NOMO-1 treated with DMSO at 0.1 percent for 48 hours (cell line): Measurements from ENCODE around the gene SMAP1.

Experiments
- DNase-seq: peaks from one replicate; lab custom pipeline; 2025; ENCODE audit not compliant: unreplicated experiment; lab: John Stamatoyannopoulos, UW

Gene SMAP1

DNA sequence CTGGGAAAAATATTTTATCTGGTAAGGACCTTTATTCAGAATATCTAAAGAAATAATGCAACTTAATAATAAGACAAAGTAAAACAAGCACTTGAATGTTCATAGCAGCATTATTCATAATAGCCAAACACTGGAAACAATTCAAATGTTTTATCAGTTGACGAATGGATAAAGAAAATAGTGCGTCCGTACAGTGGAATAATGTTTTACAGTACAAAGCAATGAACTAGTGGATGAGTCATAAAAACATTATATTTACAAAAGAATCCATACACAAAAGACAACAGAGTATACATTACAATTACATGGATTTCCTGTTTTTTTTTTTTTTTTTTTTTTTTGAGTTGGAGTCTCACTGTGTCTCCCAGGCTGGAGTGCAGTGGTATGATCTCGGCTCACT lies 12.7 kb downstream of the SMAP1 start:
- no peak for DNase-seq

DNA sequence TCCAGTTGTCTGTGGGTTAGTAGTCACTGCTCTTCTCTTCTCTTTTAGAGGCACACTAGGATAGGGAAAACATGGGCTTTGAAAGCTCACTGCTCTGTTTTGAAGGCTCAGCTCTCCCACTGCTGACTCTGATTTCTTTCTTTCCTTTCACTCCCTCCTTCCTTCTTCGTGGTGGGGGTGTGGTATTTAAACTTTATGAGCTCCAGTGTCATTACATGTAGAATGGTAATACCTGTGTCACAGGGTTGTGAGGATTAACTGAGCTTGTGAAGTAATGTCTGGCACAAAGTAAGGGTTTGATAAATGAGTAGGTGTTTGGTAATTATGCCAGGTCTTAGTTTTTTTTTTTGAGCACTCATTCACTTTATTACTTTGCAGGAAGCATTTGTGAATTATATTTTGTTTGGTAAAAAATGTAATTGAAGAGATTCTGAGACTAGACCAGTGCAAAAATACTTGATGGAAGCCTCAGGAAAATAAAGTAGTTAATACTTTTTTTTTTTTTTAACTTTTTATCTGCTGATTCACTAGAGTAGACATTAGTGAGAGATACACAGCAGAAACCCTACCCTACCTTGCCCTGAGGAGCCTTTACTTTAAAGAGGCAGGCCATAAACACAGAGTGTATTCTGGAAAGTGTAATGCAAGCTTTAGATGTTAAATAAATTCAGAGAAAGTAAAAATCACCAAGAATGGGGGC lies 17.3 kb downstream of the SMAP1 start:
- DNase-seq: no peak

DNA sequence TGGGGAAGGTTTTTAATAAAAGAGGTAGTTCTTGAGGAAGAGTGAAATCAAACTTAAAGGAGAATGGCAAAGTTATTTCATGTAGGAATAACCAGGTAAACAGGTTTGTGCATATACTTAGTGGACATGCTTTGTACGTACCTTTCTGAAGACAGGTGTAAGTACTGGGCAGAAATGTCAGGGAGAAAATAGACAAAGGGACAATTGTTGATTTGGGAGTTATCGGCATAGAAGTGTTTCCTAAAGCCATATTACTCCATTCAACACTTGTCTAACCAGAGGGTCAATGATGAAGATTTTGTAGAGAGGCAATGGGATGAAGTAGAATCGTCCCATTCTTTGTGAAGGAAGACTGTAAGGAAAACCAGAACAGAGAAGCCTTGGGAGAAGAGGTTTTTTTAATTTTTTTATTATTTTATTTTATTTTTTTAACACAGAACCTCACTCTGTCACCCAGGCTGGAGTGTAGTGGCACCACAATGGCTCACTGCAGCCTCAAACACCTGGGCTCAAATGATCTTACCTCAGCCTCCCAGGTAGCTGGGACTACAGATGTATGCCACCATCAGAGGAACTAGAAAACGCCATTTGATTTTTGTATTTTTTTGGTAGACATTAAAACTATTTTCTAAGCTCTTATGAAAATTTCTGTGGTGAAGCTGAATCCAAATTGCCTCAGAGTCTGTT lies 18.0 kb downstream of the SMAP1 start:
- no peak for DNase-seq

DNA sequence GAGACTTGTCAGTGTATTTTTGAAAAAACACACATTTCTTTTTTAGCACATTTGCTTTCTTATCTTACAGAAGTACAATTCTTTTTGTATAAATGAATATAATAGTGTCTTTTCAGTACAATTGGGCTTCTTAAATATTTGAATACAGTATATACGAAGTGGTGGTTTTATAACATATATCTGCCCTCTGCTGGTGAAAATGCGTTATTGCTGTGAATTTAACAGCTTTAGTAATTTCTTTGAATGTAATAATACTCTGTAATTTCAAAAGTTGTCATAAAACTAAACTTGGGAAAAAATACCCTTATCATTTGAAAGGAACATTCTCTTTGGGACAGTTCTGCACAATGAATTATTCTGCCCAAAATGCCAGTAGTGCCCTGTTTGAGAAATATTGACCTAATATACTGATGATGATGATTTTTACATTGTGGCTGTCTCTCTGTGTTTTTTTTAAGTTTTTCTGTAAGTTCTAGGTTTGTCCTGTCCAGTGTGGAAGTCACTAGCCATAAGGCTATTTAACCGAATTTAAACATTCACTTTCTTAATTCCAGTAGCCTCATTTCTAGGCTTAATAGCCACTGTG lies 19.0 kb downstream of the SMAP1 start:
- DNase-seq: peak; percentile 25

DNA sequence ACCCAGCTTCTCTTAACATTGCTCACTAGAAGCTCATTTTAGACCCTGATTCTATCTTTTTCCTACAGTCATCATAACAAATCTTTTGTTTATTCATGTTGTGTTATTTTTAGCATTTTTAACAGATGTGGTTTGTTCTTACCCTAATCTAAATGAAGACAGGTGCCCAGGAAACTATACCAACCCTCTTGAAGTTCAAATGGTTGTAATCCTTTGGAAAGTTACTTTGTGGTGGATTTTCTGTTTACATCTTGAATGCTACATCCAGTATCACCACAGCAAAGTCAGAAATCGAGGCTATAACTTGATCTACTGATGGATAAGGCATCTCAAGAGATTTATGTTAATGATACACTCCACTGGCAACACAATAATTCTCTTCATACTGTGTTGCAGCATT lies 26.2 kb downstream of the SMAP1 start:
- DNase-seq: no peak

DNA sequence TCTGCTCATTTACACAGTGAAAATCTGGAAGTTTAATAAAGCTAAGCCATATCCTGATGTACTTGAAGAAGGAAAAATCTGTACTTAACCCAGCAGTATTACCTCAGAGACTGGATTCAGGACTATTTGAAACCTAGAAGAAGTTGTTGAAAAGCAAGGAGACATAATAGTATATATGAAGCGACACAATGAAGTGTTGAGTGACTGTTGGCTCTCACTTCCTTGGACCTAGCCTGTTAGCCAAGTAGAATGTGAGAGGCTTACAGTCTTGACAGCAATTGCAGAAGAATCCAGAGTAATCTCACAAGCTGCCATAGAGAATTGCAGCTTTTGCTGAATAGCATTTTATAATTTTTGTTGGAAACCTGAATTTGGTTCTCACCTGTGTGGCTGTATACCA lies 26.7 kb downstream of the SMAP1 start:
- no peak for DNase-seq

DNA sequence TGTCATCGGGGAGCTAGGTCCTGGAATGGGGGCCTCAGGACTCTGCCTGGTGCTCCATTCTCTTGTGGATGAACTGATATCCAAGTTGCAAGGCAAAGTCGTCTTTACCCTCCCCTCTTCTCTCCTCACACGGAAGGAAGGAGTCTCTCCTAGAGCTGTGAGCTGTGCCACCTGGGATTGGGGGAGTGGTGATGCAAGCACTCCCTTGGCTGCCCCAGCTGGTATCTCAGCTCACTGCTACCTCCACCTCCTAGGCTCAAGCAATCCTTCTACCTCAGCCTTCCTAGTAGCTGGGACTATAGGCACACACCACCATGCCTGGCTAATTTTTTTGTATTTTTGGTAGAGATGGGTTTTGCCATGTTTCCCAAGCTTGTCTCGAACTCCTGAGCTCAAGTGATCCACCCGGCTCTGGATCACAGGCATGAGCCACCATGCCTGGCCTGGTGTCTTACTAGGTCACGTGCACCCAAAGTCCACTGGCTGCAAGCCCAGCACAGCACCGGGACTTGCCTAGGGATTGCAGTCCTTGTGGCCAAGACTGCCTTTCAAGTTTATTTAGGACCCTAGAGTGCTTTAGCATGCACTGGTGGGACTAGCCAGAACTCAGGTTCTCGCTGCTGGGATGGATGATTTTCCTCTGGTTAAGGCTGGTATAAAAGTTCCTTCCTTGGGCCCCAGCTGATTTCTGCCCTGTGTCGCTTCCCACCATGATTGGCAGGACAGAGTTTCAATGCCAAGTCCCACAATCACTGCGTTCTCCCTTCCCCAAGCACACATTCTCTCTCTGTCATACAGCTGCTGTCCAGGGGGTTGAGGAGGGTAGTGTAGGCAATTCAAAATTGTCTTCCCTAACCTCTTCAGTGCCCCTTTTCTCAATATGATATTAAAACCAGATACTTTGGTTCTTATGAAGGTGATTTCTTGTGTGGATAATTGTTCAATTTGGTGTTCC lies 33.5 kb downstream of the SMAP1 start:
- no peak for DNase-seq

DNA sequence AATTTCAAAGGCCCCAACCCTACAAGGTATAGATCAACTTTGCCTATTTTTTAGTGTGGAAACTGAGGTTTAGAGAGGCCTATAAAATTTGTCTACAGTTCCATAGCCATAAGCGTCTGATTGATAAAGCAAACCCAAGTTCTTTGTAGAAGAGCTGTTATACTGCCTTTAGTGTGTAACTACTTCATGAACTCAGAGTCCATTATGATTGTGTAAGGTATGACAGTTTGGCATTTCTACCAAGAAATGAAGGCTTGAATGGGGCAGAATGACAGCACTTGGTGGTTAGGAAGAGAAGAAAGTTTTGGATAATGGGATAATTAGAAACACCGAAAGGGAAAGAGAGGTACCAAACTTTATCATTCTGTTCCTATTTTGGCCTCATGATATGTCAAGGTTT lies 38.1 kb downstream of the SMAP1 start:
- no peak for DNase-seq

DNA sequence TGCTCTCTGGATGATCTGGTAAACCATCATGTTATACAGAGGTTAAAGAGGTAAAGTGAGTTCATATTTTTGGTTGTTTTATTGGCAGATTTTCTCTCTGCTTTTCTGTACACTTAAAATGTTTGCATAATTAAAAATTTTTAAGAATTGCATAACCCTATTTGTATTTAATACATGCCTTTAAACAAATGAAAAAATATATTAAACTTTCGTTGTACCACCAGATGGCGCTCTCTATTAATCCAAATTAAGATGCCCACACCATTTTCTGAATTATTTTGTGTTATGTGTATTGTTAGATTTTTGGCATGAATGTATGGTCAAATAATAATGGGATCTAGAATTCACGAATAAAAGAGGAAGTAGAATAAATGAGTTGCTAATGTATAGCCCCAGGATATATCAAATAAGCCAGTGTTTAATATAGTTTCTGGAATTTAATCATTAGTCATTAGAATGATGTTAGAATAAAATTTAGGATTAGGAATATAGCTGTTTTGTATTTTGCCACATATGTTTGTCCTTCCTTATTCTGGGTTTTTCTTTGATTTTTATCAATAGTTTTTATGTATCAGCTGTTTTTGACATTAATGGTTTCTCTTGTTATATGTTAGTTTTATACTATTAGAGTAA lies 38.9 kb downstream of the SMAP1 start:
- peak; percentile 5 for DNase-seq

DNA sequence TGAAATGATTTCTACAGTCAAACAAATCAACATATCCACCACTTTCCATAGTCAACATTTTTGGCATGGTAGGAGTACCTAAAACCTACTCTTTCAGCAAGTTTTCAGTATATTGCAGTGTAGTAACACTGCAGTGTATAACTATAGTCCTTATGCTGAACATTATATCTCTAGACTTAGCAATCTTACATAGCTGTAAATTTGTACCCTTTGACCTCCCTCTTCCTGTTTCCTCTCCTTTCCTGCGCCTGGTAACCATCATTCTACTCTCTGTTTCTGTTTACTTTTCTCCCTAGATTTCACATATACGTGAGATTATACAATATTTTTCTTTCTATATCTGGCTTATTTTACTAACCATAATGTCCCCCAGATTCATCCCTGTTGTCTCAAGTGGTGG lies 40.2 kb downstream of the SMAP1 start:
- DNase-seq: no peak

DNA sequence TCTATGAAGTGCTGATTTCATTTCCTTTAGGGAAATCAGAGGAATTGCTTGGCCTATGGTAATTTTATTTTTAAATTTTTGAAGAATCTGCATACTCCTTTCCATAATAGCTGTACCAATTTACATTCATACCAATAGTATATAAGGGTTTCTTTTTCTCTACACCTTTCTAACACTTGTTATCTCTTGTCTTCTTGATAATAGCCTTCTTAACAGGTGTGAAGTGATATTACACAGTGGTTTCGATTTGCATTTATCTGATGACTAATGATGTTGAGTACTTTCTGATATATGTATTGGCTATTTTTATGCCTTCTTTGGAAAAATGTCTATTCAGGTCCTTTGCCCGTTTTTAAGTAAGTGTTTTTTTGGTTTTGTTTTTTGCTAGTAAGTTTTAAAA lies 40.8 kb downstream of the SMAP1 start:
- no peak for DNase-seq

DNA sequence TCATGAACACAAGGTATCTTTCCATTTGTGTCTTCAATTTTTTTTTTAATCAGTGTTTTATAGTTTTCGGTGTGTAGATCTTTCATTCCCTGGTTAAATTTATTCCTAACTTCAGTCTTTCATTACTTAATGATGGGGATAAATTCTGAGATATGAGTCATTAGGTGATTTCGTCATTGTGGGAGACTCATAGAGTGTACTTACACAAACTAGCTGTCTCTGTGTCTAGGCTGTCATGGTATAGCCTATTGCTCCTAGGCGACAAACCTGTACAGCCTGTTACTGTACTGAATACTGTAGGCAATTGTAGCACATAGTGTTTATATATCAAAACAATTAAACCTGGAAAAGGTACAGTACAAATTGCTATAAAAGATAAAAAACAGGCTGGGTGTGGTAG lies 42.1 kb downstream of the SMAP1 start:
- DNase-seq: no peak

DNA sequence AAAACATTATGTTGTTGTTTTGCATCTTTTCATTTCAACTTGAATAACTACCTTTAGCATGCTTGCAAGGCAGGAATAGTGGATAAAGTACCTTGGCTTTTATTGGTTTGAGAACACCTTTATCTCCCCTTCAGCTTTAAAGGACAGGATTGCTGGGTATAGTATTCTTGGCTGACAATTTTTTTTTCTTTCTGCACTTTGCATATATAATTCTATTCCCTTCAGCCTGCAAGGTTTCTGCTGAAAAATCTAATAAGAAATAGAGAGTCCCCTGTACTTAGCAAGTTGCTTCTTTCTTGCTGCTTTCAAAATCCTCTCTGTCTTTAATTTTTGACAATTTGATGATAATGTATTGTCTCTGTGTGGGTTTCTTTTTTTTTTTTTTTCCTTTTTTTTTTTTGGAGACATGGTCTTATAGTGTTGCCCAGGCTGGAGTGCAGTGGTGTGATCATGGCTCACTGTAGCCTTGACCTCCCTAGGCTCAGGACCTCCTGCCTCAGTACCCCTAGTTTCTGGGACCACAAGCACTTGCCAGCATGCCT lies 47.1 kb downstream of the SMAP1 start:
- DNase-seq: no peak

DNA sequence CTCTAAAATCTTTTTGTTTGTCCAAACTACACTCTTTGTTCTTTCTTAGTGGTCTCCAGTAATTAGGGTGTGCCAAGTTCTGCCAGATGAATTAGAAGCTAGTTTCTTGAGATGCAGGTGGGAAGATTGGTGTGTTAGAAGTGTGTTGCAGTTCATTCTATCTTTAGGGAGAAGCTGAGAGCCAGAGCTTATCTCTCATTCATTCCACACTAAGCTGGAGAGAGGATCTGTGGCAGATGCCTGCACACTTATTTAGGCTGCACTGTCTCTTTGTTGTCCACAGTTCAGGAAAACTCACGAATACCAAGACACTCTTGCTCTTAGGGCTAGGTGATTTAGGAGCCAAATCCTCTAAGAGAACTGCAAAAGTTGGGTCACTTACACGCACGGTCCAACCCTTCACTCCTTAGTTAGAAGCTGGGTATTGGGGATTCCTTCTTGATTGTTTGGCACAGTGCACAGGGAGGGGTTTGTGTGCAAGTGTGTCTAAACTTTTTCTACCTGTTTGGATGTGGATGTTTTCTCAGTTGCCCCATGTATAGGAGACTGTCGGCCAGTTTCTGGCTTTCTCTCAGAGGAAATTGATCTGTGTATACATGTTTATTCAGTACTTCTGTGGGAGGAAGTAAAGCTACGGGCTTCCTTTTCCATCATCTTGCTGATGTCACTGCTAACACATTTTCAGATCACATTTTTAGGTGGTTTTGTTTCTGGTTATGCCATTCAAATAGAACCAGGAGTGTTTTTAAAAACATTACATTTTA lies 49.5 kb downstream of the SMAP1 start:
- no peak for DNase-seq

DNA sequence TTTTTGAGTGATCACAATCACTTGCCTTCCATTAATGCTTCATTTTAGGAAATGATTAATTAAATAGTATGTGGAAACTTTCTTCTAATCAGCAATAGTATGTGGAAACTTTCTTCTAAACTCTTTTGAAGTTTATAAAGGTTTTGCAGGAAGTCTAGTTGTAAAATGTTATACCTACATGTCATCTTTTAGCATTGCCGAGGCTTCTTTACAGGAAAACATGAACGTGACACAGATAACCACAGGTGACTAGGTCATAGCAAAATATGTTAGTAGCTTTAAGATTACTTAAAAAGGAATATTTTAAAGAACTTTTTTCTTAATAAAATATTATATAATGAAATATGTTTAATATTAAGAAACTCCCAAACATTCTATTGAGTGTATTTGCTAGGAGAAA lies 56.8 kb downstream of the SMAP1 start:
- no peak for DNase-seq

DNA sequence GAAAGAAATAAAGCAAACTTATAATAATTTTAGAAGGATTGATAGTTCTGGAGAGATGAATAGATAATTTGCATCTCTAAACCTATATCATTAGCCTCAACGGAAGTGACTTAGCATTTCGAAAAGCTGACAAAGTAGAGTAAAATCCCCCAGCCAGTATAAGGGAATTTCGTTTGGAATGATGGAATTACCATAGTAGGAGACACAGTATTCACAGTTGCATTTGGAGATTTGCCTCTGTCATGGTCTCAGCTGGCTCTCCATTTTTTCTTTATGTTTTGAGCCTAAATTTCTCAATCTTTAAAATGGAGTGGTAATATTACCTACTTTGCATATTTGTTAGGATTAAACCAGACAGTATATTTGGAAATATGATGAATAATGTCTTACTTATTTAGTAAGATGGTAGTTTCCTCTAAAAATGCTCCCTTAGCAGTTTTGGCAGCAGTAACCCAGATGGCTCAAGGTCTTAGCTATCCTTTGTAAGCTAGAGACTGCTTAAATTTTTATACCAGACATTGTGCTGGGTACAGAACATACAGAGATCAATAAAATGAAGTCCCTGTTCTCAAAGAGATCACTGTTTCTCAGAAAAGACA lies 58.2 kb downstream of the SMAP1 start:
- no peak for DNase-seq

DNA sequence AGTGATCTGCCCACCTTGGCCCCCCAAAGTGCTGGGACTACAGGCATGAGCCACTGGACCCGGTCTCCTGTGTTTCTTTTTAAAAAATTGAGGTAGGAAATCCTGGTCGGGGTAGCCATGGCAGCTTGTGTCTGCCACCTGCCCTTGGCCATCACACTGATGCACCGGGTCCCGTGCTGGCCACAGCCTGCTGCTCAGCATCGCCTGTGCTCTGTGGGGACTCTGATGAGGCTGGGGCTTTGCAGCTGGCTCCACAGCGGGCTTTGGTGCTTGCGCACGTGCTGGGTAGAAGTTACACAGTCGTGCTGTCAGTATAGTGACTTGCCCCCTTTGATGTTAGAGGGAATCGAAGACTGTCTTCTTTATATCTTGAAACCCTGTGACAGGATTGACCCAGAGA lies 66.7 kb downstream of the SMAP1 start:
- DNase-seq: no peak

DNA sequence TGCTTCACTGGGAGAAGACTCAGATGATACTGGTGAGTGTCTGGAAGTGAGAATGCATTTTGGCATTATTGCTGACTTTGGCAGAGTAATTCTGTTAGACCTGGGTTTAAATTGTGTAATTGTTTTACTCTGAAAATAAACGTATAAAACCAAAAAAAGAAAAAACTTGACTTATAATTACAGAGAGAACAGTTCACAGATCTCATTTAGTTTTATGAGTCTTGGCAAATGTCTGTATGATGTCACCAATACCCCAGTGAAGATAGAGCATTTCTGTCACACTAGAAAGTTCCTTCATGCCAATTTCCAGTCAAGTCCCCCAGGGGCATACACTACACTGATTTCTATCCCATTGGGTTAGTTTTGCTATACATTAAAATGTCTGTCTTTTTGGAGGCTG lies 67.3 kb downstream of the SMAP1 start:
- DNase-seq: no peak

DNA sequence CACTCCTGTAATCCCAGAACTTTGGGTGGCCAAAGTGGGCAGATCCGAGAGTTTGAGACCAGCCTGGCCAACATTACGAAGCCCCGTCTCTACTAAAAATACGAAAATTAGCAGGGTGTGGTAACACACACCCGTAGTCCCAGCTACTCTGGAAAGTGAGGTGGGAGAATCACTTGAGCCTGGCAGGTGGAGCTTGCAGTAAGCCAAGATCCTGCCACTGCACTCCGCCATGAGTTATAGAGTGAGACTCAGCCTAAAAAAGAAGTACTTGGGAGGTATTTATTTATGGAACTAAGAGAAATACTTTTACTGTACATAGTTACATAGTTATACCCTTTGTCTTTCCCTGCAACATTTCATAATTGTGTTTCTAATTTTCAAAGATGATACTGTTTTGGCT lies 67.8 kb downstream of the SMAP1 start:
- DNase-seq: no peak

DNA sequence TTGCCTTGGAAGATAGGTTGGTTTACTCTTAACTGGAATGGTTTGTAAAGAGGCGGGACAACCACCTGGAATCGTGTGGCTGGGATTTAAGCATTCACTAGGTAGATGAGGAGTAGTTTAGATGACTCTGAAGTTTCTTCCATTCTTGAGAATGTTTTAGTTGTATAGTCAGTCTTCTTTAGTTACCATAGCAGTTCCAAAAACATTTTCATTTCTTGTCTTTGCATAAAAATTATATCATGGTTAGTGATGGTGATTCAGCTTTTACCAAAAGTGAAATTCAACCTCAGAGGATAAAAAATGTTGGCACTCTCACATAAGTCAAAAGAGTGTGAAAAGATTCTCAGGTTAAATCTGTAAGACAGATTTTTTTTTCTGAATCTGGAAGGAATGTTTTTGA lies 70.3 kb downstream of the SMAP1 start:
- no peak for DNase-seq
